HG03378 (cell line): Measurements from ENCODE around the gene CDS1.

Source experiments
- ATAC-seq: cut with Tn5 transposase; IDR thresholded peaks from one replicate; pipeline ENCODE4 v1.9.1; 2021; ENCODE audit warnings: mild to moderate bottlenecking, moderate library complexity; ENCODE audit not compliant: unreplicated experiment

CDS1 gene

DNA sequence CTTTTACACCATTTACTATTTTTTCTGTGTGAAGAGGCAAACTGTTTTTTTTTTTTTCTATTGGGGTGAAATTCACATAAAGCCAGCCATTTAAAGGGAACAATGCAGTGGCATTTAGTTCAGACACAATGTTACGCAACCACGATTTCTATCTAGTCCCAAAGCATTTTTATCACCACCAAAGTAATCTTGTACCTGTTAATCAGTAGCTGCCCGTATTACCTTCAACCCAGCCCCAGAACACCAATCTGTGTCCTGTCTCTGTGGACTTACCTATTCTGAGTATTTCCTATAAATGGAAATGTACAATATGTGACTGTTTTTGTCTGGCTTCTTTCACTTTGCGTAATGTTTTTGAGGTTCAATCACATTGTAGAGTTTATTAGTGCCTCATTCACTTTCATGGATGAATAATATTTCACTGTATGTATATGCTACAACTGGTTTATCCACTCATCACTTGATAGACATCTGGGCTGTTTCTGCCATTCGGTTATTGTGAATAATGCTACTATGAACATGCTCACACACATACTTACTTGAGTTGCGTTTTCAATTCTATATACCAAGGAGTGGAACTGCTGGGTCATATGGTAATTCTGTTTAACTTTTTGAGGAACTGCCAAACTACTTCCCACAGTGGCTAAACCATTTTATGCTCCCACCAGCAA, 116.2 kb downstream of the CDS1 start:
- no peak for ATAC-seq
